Stomach smooth muscle (tissue), 2 donors: ENCODE results near the gene AWAT2.

Experiments
- H3K27ac ChIP-seq: one replicate; pipeline ENCODE4 v1.7.0; 2013; ENCODE audit warnings: mild to moderate bottlenecking, low read length, inconsistent platforms
- H3K27me3 ChIP-seq, 2 donors: one replicate each; pipeline ENCODE4 v1.7.0; 2013; ENCODE audit warnings: low read length in 2 of 2; ENCODE audit not compliant: insufficient read depth in 2 of 2, control insufficient read depth in 1 of 2
- H3K36me3 ChIP-seq, 2 donors: one replicate each; pipeline ENCODE4 v1.7.0; 2013; ENCODE audit warnings: low read length in 2 of 2; ENCODE audit not compliant: control insufficient read depth in 2 of 2, insufficient read depth in 2 of 2
- H3K4me1 ChIP-seq: one replicate; pipeline ENCODE4 v1.7.0; 2013; ENCODE audit warnings: low read length; ENCODE audit not compliant: control insufficient read depth, insufficient read depth
- H3K4me3 ChIP-seq, 2 donors: one replicate each; pipeline ENCODE4 v1.7.0; 2013; ENCODE audit warnings: low read length in 2 of 2
- H3K9ac ChIP-seq, 2 donors: one replicate each; pipeline ENCODE4 v1.7.0; 2013; ENCODE audit warnings: low read length in 2 of 2, mild to moderate bottlenecking in 1 of 2
- H3K9me3 ChIP-seq, 2 donors: one replicate each; pipeline ENCODE4 v1.7.0; 2013; ENCODE audit warnings: low read length in 2 of 2; ENCODE audit not compliant: control insufficient read depth in 2 of 2
- donor health status: healthy.
- donor health status: Pancreatic carcinoma.

The AWAT2 gene

GRCh38 chrX:70066646-70067045, 16.9 kb upstream of the AWAT2 start:
- Histone ChIP-seq H3K9ac (no peak overlapping the region), H3K36me3 (no peaks in the 10 kb centered on the region), H3K27me3 (peaks cover 0 to 18% of the 10 kb centered on the region in 2 donors), H3K27ac (no peak overlapping the region), H3K4me1 (peaks cover 2% of the 10 kb centered on the region), H3K4me3 (no peak overlapping the region), H3K9me3 (no peaks in the 10 kb centered on the region)

GRCh38 chrX:70062961-70063550, 13.3 kb upstream of the AWAT2 start:
- Histone ChIP-seq H3K36me3 (no peaks in the 10 kb centered on the region), H3K9ac (no peak overlapping the region), H3K27ac (no peak overlapping the region), H3K4me1 (no peaks in the 10 kb centered on the region), H3K27me3 (peaks cover 0 to 18% of the 10 kb centered on the region in 2 donors), H3K4me3 (no peak overlapping the region), H3K9me3 (no peaks in the 10 kb centered on the region)

- Histone ChIP-seq H3K27ac (no peak within 1 kb of the TSS), H3K4me3 (no peak within 1 kb of the TSS), H3K27me3 (peaks cover 0 to 16% of the 10 kb centered on the region in 2 donors), H3K4me1 (no peaks in the 10 kb centered on the region), H3K36me3 (no peaks in the 10 kb centered on the region), H3K9ac (no peak within 1 kb of the TSS), H3K9me3 (no peaks in the 10 kb centered on the region)
Observed at GRCh38 chrX:70062076-70062475, 12.3 kb upstream of the AWAT2 start, which contains the start of gene OTUD6A. Gene OTUD6A, plus strand, starts transcription at chrX:70062457. Its CDS starts 68 bp downstream, at chrX:70062525.

- Histone ChIP-seq H3K27ac (no peak overlapping the region), H3K27me3 (peaks cover 0 to 30% of the 10 kb centered on the region in 2 donors), H3K9me3 (no peaks in the 10 kb centered on the region), H3K4me1 (no peaks in the 10 kb centered on the region), H3K4me3 (no peak overlapping the region), H3K9ac (no peak overlapping the region), H3K36me3 (no peaks in the 10 kb centered on the region)
Observed at GRCh38 chrX:70054391-70054790, 4.7 kb upstream of the AWAT2 start.

GRCh38 chrX:70052895-70053615, 3.3 kb upstream of the AWAT2 start:
- Histone ChIP-seq H3K27me3 (peaks cover 0 to 32% of the 10 kb centered on the region in 2 donors), H3K9ac (no peak overlapping the region), H3K36me3 (no peaks in the 10 kb centered on the region), H3K27ac (no peak overlapping the region), H3K9me3 (no peaks in the 10 kb centered on the region), H3K4me1 (no peaks in the 10 kb centered on the region), H3K4me3 (no peak overlapping the region)

- peaks cover 0 to 26% of the 10 kb centered on the region in 2 donors for H3K27me3 ChIP-seq
- H3K9ac ChIP-seq = no peak overlapping the region
- H3K36me3 ChIP-seq = no peaks in the 10 kb centered on the region
- H3K27ac ChIP-seq = no peak overlapping the region
- no peaks in the 10 kb centered on the region for H3K4me1 ChIP-seq
- H3K9me3 ChIP-seq = no peaks in the 10 kb centered on the region
- H3K4me3 ChIP-seq = no peak overlapping the region
Observed at GRCh38 chrX:70049406-70049805, 332 bp downstream of the AWAT2 start.

GRCh38 chrX:70046978-70047377, 2.8 kb downstream of the AWAT2 start:
- H3K36me3 ChIP-seq = no peaks in the 10 kb centered on the region
- no peak overlapping the region for H3K27ac ChIP-seq
- no peaks in the 10 kb centered on the region for H3K4me1 ChIP-seq
- H3K4me3 ChIP-seq = no peak overlapping the region
- peaks cover 0 to 28% of the 10 kb centered on the region in 2 donors for H3K27me3 ChIP-seq
- H3K9ac ChIP-seq = no peak overlapping the region
- H3K9me3 ChIP-seq = no peaks in the 10 kb centered on the region

- no peaks in the 10 kb centered on the region for H3K36me3 ChIP-seq
- H3K27me3 ChIP-seq = peaks cover 0 to 22% of the 10 kb centered on the region in 2 donors
- H3K27ac ChIP-seq = no peak overlapping the region
- H3K4me1 ChIP-seq = no peaks in the 10 kb centered on the region
- H3K9me3 ChIP-seq = no peaks in the 10 kb centered on the region
- no peak overlapping the region for H3K9ac ChIP-seq
- no peak overlapping the region for H3K4me3 ChIP-seq
Observed at GRCh38 chrX:70044541-70045245, 5.0 kb downstream of the AWAT2 start.

GRCh38 chrX:70043685-70044084, 6.1 kb downstream of the AWAT2 start:
- H3K36me3 ChIP-seq = no peaks in the 10 kb centered on the region
- H3K4me1 ChIP-seq = no peaks in the 10 kb centered on the region
- no peak overlapping the region for H3K4me3 ChIP-seq
- H3K9me3 ChIP-seq = no peaks in the 10 kb centered on the region
- H3K9ac ChIP-seq = no peak overlapping the region
- peaks cover 0 to 17% of the 10 kb centered on the region in 2 donors for H3K27me3 ChIP-seq
- no peak overlapping the region for H3K27ac ChIP-seq

- H3K4me3 ChIP-seq = no peak overlapping the region
- no peaks in the 10 kb centered on the region for H3K9me3 ChIP-seq
- H3K9ac ChIP-seq = no peak overlapping the region
- H3K4me1 ChIP-seq = no peaks in the 10 kb centered on the region
- no peak overlapping the region for H3K27ac ChIP-seq
- H3K27me3 ChIP-seq = peaks cover 0 to 15% of the 10 kb centered on the region in 2 donors
- no peaks in the 10 kb centered on the region for H3K36me3 ChIP-seq
Observed at GRCh38 chrX:70042399-70043371, 7.1 kb downstream of the AWAT2 start.
